ENCODE data around the gene ZDHHC3.

GRCh38 chr3:44942202-44942921, 33.6 kb downstream of the ZDHHC3 start:
- TF ChIP-seq POLR2A (IDR thresholded peaks at IDR 0.05) = no peak
- no peak for TF ChIP-seq CTCF (IDR thresholded peaks at IDR 0.05)
- TF ChIP-seq POLR2AphosphoS5 (IDR thresholded peaks at IDR 0.05) = no peak
